Neural crest cell (in vitro differentiated cells): ENCODE data around the gene RORC. TPM values are rescaled to one million over a fixed set of nuclear protein-coding genes. Genes with fewer than 3 reads are reported as not detected.

Experiments used
- DNase-seq: peaks from one replicate; pipeline ENCODE4 v3.0.0; 2021; ENCODE audit warnings: low read depth, mixed read lengths, low spot score
- H3K27ac Mint-ChIP-seq: one replicate; pipeline ENCODE4 v1.8.0; 2021; ENCODE audit warnings: mild to moderate bottlenecking, mixed read lengths; ENCODE audit not compliant: unreplicated experiment
- H3K27me3 Mint-ChIP-seq: 2 replicates; pipeline ENCODE4 v1.8.0; 2021; ENCODE audit warnings: low read depth, mild to moderate bottlenecking, mixed read lengths
- H3K36me3 Mint-ChIP-seq: 2 replicates; pipeline ENCODE4 v1.8.0; 2021; ENCODE audit warnings: low read depth, mild to moderate bottlenecking, mixed read lengths
- H3K4me1 Mint-ChIP-seq: 2 replicates; pipeline ENCODE4 v1.8.0; 2021; ENCODE audit warnings: mixed read lengths
- H3K4me3 Mint-ChIP-seq: one replicate; pipeline ENCODE4 v1.8.0; 2021; ENCODE audit warnings: mild to moderate bottlenecking, mixed read lengths
- H3K9me3 Mint-ChIP-seq: 2 replicates; pipeline ENCODE4 v1.8.0; 2021; ENCODE audit warnings: mixed read lengths
- total RNA-seq: library from RNA; stranded (reverse); gene quantifications from 2 replicates; pipeline ENCODE4 v1.2.1, GENCODE V29; 2021
- TF ChIP-seq, protein P1 (sequence below): fragments of 200-600 bp; sonication (generic); conservative IDR thresholded peaks from 2 replicates; pipeline ENCODE4 v1.5.0; 2021; ENCODE audit warnings: antibody characterized with exemption, mild to moderate bottlenecking

Gene RORC
- total RNA-seq, 1 donor from 2014 or later: 0.12 TPM

DNA sequence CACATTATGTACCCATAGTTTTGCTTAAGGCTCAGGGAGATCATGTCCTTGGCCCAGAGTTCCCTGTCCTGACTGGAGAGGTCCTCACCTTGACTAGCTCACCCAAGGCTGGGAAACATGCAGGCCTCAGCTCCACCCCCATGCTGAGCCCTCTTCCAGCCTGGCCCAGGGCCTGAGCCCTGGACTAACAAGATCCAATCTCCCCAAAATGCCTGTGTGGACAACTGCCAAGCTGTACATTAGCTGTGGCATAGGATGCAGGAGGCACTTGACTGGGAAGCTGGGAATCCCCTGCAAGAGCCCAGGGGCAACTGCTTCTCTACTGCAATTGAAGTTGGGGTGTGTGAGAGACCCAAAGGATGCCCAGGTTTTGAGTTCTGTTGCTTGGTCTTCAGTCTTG is 28.4 kb downstream of the RORC start:
- no peak overlapping the region for H3K4me3 Mint-ChIP-seq
- peaks cover 38% of the 10 kb centered on the region for H3K27me3 Mint-ChIP-seq
- no peak for DNase-seq
- no peaks in the 10 kb centered on the region for H3K9me3 Mint-ChIP-seq
- H3K27ac Mint-ChIP-seq: no peak overlapping the region
- no peaks in the 10 kb centered on the region for H3K36me3 Mint-ChIP-seq
- H3K4me1 Mint-ChIP-seq: peaks cover 4% of the 10 kb centered on the region
- TF ChIP-seq, protein P1, sequence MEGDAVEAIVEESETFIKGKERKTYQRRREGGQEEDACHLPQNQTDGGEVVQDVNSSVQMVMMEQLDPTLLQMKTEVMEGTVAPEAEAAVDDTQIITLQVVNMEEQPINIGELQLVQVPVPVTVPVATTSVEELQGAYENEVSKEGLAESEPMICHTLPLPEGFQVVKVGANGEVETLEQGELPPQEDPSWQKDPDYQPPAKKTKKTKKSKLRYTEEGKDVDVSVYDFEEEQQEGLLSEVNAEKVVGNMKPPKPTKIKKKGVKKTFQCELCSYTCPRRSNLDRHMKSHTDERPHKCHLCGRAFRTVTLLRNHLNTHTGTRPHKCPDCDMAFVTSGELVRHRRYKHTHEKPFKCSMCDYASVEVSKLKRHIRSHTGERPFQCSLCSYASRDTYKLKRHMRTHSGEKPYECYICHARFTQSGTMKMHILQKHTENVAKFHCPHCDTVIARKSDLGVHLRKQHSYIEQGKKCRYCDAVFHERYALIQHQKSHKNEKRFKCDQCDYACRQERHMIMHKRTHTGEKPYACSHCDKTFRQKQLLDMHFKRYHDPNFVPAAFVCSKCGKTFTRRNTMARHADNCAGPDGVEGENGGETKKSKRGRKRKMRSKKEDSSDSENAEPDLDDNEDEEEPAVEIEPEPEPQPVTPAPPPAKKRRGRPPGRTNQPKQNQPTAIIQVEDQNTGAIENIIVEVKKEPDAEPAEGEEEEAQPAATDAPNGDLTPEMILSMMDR: no peak

DNA sequence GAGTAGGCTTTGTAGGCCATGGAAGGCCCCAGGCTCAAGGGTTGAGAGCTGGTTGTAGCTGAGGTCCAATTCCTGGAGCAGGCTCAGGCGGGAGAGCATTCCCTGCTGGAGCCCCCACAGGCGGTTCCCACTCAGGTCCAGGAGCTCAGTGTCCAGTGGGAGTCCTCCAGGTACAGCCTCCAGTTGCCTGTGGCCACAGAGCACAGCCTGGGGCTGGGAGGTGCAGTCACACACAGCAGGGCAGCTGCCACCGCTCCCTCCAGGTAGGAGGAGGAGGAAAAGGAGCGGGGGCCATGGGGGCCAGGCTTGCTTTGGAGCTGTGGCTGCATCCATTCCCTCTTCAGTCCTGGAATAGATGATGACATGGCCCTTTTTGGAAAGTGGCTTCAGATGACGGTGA is 29.2 kb downstream of the RORC start:
- TF ChIP-seq, protein P1: no peak
- Mint-ChIP-seq H3K9me3 (no peaks in the 10 kb centered on the region), H3K27ac (no peak overlapping the region), H3K36me3 (no peaks in the 10 kb centered on the region), H3K4me3 (no peak overlapping the region), H3K4me1 (peaks cover 4% of the 10 kb centered on the region), H3K27me3 (peaks cover 33% of the 10 kb centered on the region)
- DNase-seq: no peak

DNA sequence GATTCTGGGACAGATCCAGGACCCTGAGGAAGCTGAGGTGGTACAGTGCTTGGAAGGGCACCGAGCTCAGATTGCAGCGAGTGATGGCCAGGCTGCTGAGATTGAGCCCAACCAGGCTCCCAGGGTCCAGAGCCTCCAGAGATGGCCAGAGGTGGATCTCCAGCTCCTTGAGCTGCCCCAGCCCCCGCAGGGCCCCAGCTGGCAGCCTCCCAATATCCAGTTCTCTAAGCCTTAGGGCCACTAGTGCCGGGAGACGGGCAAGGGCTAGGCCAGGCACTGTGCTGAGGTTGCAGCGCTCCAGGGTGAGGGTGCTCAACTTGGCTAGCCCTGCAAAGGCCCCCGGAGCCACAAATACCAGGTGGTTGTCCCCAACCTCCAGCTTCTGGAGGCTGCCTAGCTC is 29.8 kb downstream of the RORC start:
- peaks cover 4% of the 10 kb centered on the region for H3K4me1 Mint-ChIP-seq
- H3K9me3 Mint-ChIP-seq: no peaks in the 10 kb centered on the region
- DNase-seq: no peak
- peaks cover 32% of the 10 kb centered on the region for H3K27me3 Mint-ChIP-seq
- no peaks in the 10 kb centered on the region for H3K36me3 Mint-ChIP-seq
- H3K27ac Mint-ChIP-seq: no peak overlapping the region
- H3K4me3 Mint-ChIP-seq: no peak overlapping the region
- TF ChIP-seq, protein P1: no peak

DNA sequence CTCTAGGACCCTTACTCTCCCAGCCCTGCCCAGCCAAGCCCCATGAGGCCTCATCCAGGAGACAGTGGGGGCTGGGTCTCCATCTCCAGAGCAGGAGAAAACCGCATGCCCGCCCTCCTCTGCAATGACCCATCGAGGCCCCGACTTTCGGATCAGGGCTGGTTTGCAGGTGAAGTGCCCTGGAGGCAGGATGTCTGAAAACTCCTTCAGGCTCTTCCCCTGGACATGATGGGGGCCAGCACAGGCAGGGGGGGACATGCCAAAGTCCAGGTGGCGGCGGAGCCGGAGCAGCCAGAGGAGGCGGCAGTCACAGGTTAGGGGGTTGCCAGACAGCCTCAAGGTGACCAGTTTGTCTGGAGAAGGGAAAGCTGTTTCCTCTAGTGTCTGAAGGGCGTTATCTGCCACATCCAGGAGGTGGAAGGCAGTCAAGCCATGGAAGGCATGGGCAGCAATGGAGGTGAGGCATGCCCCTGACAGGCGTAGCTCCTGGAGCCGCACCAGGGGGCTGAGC is 30.2 kb downstream of the RORC start:
- H3K4me3 Mint-ChIP-seq: no peak overlapping the region
- H3K27ac Mint-ChIP-seq: no peak overlapping the region
- H3K36me3 Mint-ChIP-seq: no peaks in the 10 kb centered on the region
- DNase-seq: no peak
- H3K27me3 Mint-ChIP-seq: peaks cover 27% of the 10 kb centered on the region
- H3K9me3 Mint-ChIP-seq: no peaks in the 10 kb centered on the region
- TF ChIP-seq, protein P1: no peak
- H3K4me1 Mint-ChIP-seq: peaks cover 4% of the 10 kb centered on the region

DNA sequence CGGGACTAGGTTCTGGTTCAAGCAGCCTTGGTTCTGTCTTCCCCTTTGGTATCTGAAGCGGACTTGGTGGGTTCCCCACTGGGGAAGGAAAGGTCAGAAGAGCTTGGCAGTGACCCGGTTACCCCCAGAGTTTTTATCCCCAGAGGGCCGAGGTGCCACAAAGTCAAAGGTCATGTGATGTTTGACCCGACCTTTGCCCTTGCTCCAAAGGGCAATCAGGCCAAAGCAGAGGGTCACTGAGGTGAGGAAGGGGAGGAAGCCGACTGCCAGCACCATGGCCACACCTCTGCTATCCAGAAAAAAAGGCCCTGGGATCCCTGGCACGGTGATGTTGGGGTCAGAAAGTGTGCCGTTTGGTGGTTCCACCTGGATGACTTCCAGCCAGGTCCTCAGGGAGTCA is 30.8 kb downstream of the RORC start:
- Mint-ChIP-seq H3K27me3 (peaks cover 26% of the 10 kb centered on the region), H3K9me3 (no peaks in the 10 kb centered on the region), H3K27ac (no peak overlapping the region), H3K4me3 (no peak overlapping the region), H3K36me3 (no peaks in the 10 kb centered on the region), H3K4me1 (peaks cover 4% of the 10 kb centered on the region)
- TF ChIP-seq, protein P1: no peak
- no peak for DNase-seq
